Upper lobe of left lung (tissue), 4 donors: ENCODE measurements around the gene THRAP3.

Source experiments
- POLR2A ChIP-seq, 4 donors: fragments of 450-650 bp; IDR thresholded peaks; one replicate each; pipeline ENCODE4 v1.5.1; 2016 to 2017; ENCODE audit warnings: antibody characterized with exemption in 4 of 4, mild to moderate bottlenecking in 2 of 4
- TF ChIP-seq, protein P1 (sequence below), 6 experiments: fragments of 450-650 bp in 4 of 6; fragments of 200-600 bp in 2 of 6; sonication (generic) in 2 of 6; IDR thresholded peaks; one replicate each; pipeline ENCODE4 v1.5.1; 2016 to 2019; ENCODE audit warnings: antibody characterized with exemption in 6 of 6

DNA sequence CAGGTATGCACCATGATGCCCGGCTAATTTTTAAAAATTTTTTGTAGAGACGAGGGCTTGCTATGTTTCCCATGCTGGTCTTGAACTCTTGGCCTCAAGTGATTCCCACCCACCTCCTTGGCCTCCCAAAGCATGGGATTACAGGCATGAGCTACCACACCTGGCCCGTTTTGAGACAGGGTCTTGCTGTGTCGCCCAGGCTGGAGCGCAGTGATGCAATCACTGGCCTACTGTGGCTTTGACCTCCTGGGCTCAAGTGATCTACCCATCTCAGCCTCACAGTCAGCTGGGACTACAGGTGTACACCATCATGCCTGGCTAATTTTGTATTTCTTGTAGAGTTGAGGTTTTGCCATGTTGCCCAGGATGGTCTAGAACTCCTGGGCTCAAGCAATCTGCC, 74.4 kb downstream of the THRAP3 start:
- TF ChIP-seq, protein P1, sequence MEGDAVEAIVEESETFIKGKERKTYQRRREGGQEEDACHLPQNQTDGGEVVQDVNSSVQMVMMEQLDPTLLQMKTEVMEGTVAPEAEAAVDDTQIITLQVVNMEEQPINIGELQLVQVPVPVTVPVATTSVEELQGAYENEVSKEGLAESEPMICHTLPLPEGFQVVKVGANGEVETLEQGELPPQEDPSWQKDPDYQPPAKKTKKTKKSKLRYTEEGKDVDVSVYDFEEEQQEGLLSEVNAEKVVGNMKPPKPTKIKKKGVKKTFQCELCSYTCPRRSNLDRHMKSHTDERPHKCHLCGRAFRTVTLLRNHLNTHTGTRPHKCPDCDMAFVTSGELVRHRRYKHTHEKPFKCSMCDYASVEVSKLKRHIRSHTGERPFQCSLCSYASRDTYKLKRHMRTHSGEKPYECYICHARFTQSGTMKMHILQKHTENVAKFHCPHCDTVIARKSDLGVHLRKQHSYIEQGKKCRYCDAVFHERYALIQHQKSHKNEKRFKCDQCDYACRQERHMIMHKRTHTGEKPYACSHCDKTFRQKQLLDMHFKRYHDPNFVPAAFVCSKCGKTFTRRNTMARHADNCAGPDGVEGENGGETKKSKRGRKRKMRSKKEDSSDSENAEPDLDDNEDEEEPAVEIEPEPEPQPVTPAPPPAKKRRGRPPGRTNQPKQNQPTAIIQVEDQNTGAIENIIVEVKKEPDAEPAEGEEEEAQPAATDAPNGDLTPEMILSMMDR (IDR thresholded peaks at IDR 0.05) = no peak
- TF ChIP-seq POLR2A (IDR thresholded peaks at IDR 0.05) = no peak
